SHP77 treated with DMSO at 0.1 percent for 48 hours (cell line): ENCODE measurements around the gene PPP2R3A.
"Not testable (repeated sequence)": the region's sequence is repeated elsewhere in the genome, so short reads cannot be mapped to it uniquely, and the experiment has no call there.

Experiments
- DNase-seq: peaks from one replicate; lab custom pipeline; 2025; lab: John Stamatoyannopoulos, UW

The PPP2R3A gene

GRCh38 chr3:136161516-136161915 is 196.0 kb downstream of the PPP2R3A start:
- DNase-seq, result no peak

GRCh38 chr3:136162322-136162721 is 196.8 kb downstream of the PPP2R3A start:
- no peak for DNase-seq

- not testable (repeated sequence) for DNase-seq
Measured at GRCh38 chr3:136163607-136164006, 198.1 kb downstream of the PPP2R3A start.

GRCh38 chr3:136166507-136166906 is 201.0 kb downstream of the PPP2R3A start:
- no peak for DNase-seq

- DNase-seq, result not testable (repeated sequence)
Measured at GRCh38 chr3:136168236-136168635, 202.7 kb downstream of the PPP2R3A start.

GRCh38 chr3:136171097-136171542 is 205.6 kb downstream of the PPP2R3A start:
- no peak for DNase-seq

GRCh38 chr3:136173939-136174490 is 208.5 kb downstream of the PPP2R3A start:
- no peak for DNase-seq

- DNase-seq, result no peak
Measured at GRCh38 chr3:136177876-136178275, 212.3 kb downstream of the PPP2R3A start.

GRCh38 chr3:136181741-136182140 is 216.2 kb downstream of the PPP2R3A start:
- no peak for DNase-seq

- DNase-seq, result no peak
Measured at GRCh38 chr3:136184703-136185102, 219.2 kb downstream of the PPP2R3A start.

- no peak for DNase-seq
Measured at GRCh38 chr3:136186344-136186743, 220.8 kb downstream of the PPP2R3A start.

GRCh38 chr3:136186846-136187245 is 221.3 kb downstream of the PPP2R3A start:
- no peak for DNase-seq

- DNase-seq, result no peak
Measured at GRCh38 chr3:136187868-136188267, 222.3 kb downstream of the PPP2R3A start.

- no peak for DNase-seq
Measured at GRCh38 chr3:136189043-136189442, 223.5 kb downstream of the PPP2R3A start.

GRCh38 chr3:136189859-136190617 is 224.5 kb downstream of the PPP2R3A start:
- no peak for DNase-seq

GRCh38 chr3:136192195-136192594 is 226.7 kb downstream of the PPP2R3A start:
- DNase-seq, result not testable (repeated sequence)

GRCh38 chr3:136192831-136193230 is 227.3 kb downstream of the PPP2R3A start:
- DNase-seq, result no peak

GRCh38 chr3:136193278-136194054 is 227.9 kb downstream of the PPP2R3A start:
- no peak for DNase-seq

- no peak for DNase-seq
Measured at GRCh38 chr3:136194409-136195257, 229.1 kb downstream of the PPP2R3A start.

GRCh38 chr3:136195258-136196063 is 229.9 kb downstream of the PPP2R3A start:
- DNase-seq, result no peak

- no peak for DNase-seq
Measured at GRCh38 chr3:136196064-136196400, 230.5 kb downstream of the PPP2R3A start, which contains the start of gene MSL2. TSS of gene MSL2 (minus strand) at chr3:136196335. CDS start at chr3:136195113, 1,222 bp downstream.
